DND-41 (cell line): ENCODE data around the gene MERTK.

Experiments used
- CTCF ChIP-seq: IDR thresholded peaks from 2 replicates; pipeline ENCODE4 v1.5.1; 2012; ENCODE audit warnings: borderline replicate concordance, low read length, moderate library complexity, mild to moderate bottlenecking; ENCODE audit not compliant: poor library complexity, severe bottlenecking; ENCODE audit errors: extremely low read depth
- EZH2 ChIP-seq: IDR thresholded peaks from 3 replicates; pipeline ENCODE4 v1.6.1; 2012; ENCODE audit warnings: borderline replicate concordance, low read depth, mild to moderate bottlenecking, moderate library complexity, low read length, inconsistent platforms; ENCODE audit not compliant: severe bottlenecking

GRCh38 chr2:111918383-111918806 lies 20.0 kb downstream of the MERTK start:
- no peak for TF ChIP-seq CTCF
- no peak for TF ChIP-seq EZH2
